Neural crest cell (in vitro differentiated cells): ENCODE data around the gene MGAT3. TPM values are rescaled to one million over a fixed set of nuclear protein-coding genes. Genes with fewer than 3 reads are reported as not detected.
"Not testable (repeated sequence)": the region's sequence is repeated elsewhere in the genome, so short reads cannot be mapped to it uniquely, and the experiment has no call there.

Experiments used
- DNase-seq: peaks from one replicate; pipeline ENCODE4 v3.0.0; 2021; ENCODE audit warnings: low read depth, mixed read lengths, low spot score
- H3K27ac Mint-ChIP-seq: one replicate; pipeline ENCODE4 v1.8.0; 2021; ENCODE audit warnings: mild to moderate bottlenecking, mixed read lengths; ENCODE audit not compliant: unreplicated experiment
- H3K27me3 Mint-ChIP-seq: 2 replicates; pipeline ENCODE4 v1.8.0; 2021; ENCODE audit warnings: low read depth, mild to moderate bottlenecking, mixed read lengths
- H3K36me3 Mint-ChIP-seq: 2 replicates; pipeline ENCODE4 v1.8.0; 2021; ENCODE audit warnings: low read depth, mild to moderate bottlenecking, mixed read lengths
- H3K4me1 Mint-ChIP-seq: 2 replicates; pipeline ENCODE4 v1.8.0; 2021; ENCODE audit warnings: mixed read lengths
- H3K4me3 Mint-ChIP-seq: one replicate; pipeline ENCODE4 v1.8.0; 2021; ENCODE audit warnings: mild to moderate bottlenecking, mixed read lengths
- H3K9me3 Mint-ChIP-seq: 2 replicates; pipeline ENCODE4 v1.8.0; 2021; ENCODE audit warnings: mixed read lengths
- CTCF ChIP-seq: fragments of 200-600 bp; sonication (generic); conservative IDR thresholded peaks from 2 replicates; pipeline ENCODE4 v1.5.0; 2021; ENCODE audit warnings: antibody characterized with exemption, mild to moderate bottlenecking
- total RNA-seq: library from RNA; stranded (reverse); gene quantifications from 2 replicates; pipeline ENCODE4 v1.2.1, GENCODE V29; 2021

Gene MGAT3
- total RNA-seq, 1 donor from 2014 or later: 20.3 TPM

- peak overlapping the region; percentile 35 for H3K27ac Mint-ChIP-seq
- no peaks in the 10 kb centered on the region for H3K9me3 Mint-ChIP-seq
Observed at GRCh38 chr22:39502789-39503409, 46.1 kb downstream of the MGAT3 start.

GRCh38 chr22:39503630-39504029, 46.8 kb downstream of the MGAT3 start:
- Mint-ChIP-seq H3K27ac (no peak overlapping the region), H3K9me3 (no peaks in the 10 kb centered on the region), H3K36me3 (peaks cover 3% of the 10 kb centered on the region), H3K4me3 (peak overlapping the region; percentile 93), H3K27me3 (no peaks in the 10 kb centered on the region), H3K4me1 (peaks cover 33% of the 10 kb centered on the region)
- no peak for TF ChIP-seq CTCF
- DNase-seq: no peak

More at GRCh38 chr22:39502789-39503409, 46.1 kb downstream of the MGAT3 start:
- H3K36me3 Mint-ChIP-seq: peaks cover 3% of the 10 kb centered on the region
- no peaks in the 10 kb centered on the region for H3K27me3 Mint-ChIP-seq
- no peak for TF ChIP-seq CTCF
- H3K4me3 Mint-ChIP-seq: peak overlapping the region; percentile 93
- H3K4me1 Mint-ChIP-seq: peaks cover 39% of the 10 kb centered on the region
- no peak for DNase-seq

- TF ChIP-seq CTCF: no peak
- Mint-ChIP-seq H3K27me3 (no peaks in the 10 kb centered on the region), H3K27ac (no peak overlapping the region), H3K36me3 (peaks cover 3% of the 10 kb centered on the region), H3K9me3 (no peaks in the 10 kb centered on the region), H3K4me1 (peaks cover 29% of the 10 kb centered on the region), H3K4me3 (peak overlapping the region; percentile 93)
- DNase-seq: no peak
Observed at GRCh38 chr22:39504071-39504470, 47.3 kb downstream of the MGAT3 start.

- peaks cover 10% of the 10 kb centered on the region for H3K36me3 Mint-ChIP-seq
- H3K4me1 Mint-ChIP-seq: peaks cover 17% of the 10 kb centered on the region
- H3K27me3 Mint-ChIP-seq, H3K27ac Mint-ChIP-seq, H3K4me3 Mint-ChIP-seq, H3K9me3 Mint-ChIP-seq, DNase-seq: not testable (repeated sequence)
Observed at GRCh38 chr22:39507021-39507420, 50.2 kb downstream of the MGAT3 start.

- peaks cover 5% of the 10 kb centered on the region for H3K4me1 Mint-ChIP-seq
- peaks cover 10% of the 10 kb centered on the region for H3K36me3 Mint-ChIP-seq
- no peaks in the 10 kb centered on the region for H3K9me3 Mint-ChIP-seq
- no peaks in the 10 kb centered on the region for H3K27me3 Mint-ChIP-seq
- no peak for DNase-seq
- H3K4me3 Mint-ChIP-seq: peak overlapping the region; percentile 45
- no peak for TF ChIP-seq CTCF
- H3K27ac Mint-ChIP-seq: no peak overlapping the region
Observed at GRCh38 chr22:39508393-39508792, 51.6 kb downstream of the MGAT3 start.

- Mint-ChIP-seq H3K36me3 (peaks cover 16% of the 10 kb centered on the region), H3K27ac (no peak overlapping the region), H3K9me3 (no peaks in the 10 kb centered on the region), H3K4me1 (peaks cover 4% of the 10 kb centered on the region), H3K4me3 (no peak overlapping the region), H3K27me3 (no peaks in the 10 kb centered on the region)
- no peak for TF ChIP-seq CTCF
- DNase-seq: no peak
Observed at GRCh38 chr22:39510529-39511149, 53.8 kb downstream of the MGAT3 start.
